ENCODE data around the gene TSHR.
"Not testable (repeated sequence)": the region's sequence is repeated elsewhere in the genome, so short reads cannot be mapped to it uniquely, and the experiment has no call there.

Gene TSHR

GRCh38 chr14:80996049-80996901, 40.9 kb downstream of the TSHR start:
- DNase-seq = peak in 22 of 51 donors; percentile 1 to 71 (median 11)

GRCh38 chr14:81001447-81001846, 46.0 kb downstream of the TSHR start:
- DNase-seq = no peak

- DNase-seq = no peak
These were observed 49.2 kb downstream of the TSHR start for GRCh38 chr14:81004575-81004974.

GRCh38 chr14:81005540-81006228, 50.3 kb downstream of the TSHR start:
- no peak for DNase-seq

GRCh38 chr14:81006266-81006665, 50.8 kb downstream of the TSHR start:
- no peak for DNase-seq

GRCh38 chr14:81007131-81007530, 51.7 kb downstream of the TSHR start:
- no peak for DNase-seq

GRCh38 chr14:81009346-81009745, 53.9 kb downstream of the TSHR start:
- no peak for DNase-seq

GRCh38 chr14:81018251-81018650, 62.8 kb downstream of the TSHR start:
- no peak for DNase-seq

GRCh38 chr14:81018684-81019083, 63.3 kb downstream of the TSHR start:
- DNase-seq = no peak

GRCh38 chr14:81019113-81019512, 63.7 kb downstream of the TSHR start:
- not testable (repeated sequence) for DNase-seq

GRCh38 chr14:81023095-81023710, 67.8 kb downstream of the TSHR start:
- no peak for DNase-seq

- no peak for DNase-seq
These were observed 73.0 kb downstream of the TSHR start for GRCh38 chr14:81028461-81028860.

GRCh38 chr14:81031488-81031887, 76.1 kb downstream of the TSHR start:
- no peak for DNase-seq

- DNase-seq = peak in 1 of 51 donors; percentile 10
These were observed 78.3 kb downstream of the TSHR start for GRCh38 chr14:81033698-81034240.

- no peak for DNase-seq
These were observed 87.0 kb downstream of the TSHR start for GRCh38 chr14:81042438-81042837.

- DNase-seq = no peak
These were observed 96.1 kb downstream of the TSHR start for GRCh38 chr14:81051547-81051946.

GRCh38 chr14:81054057-81054456, 98.6 kb downstream of the TSHR start:
- not testable (repeated sequence) for DNase-seq

- DNase-seq = no peak
These were observed 100.5 kb downstream of the TSHR start for GRCh38 chr14:81055971-81056370.

- DNase-seq = no peak
These were observed 107.0 kb downstream of the TSHR start for GRCh38 chr14:81062380-81062779.

- peak in 4 of 51 donors; percentile 0 to 7 (median 1) for DNase-seq
These were observed 107.4 kb downstream of the TSHR start for GRCh38 chr14:81062816-81063215.

GRCh38 chr14:81066672-81067071, 111.3 kb downstream of the TSHR start:
- DNase-seq = no peak

GRCh38 chr14:81067156-81067555, 111.7 kb downstream of the TSHR start:
- DNase-seq = no peak

All from hypothalamus (tissue), 51 donors.